A172 (cell line): ENCODE data around the gene SNRPA. TPM values are rescaled to one million over a fixed set of nuclear protein-coding genes. Genes with fewer than 3 reads are reported as not detected.

Source experiments
- DNase-seq: peaks from one replicate; pipeline ENCODE4 v3.0.0-alpha.2; 2015; ENCODE audit warnings: low spot score
- total RNA-seq: library from RNA; depleted of rRNA; stranded (reverse); fragments of >200 nt; shearing (Covaris generic); gene quantifications from 2 replicates; pipeline ENCODE4 v1.2.3, GENCODE V29; 2014; rRNA removed

The SNRPA gene
- total RNA-seq: 64.7 and 87.9 TPM in 2 replicates

DNA sequence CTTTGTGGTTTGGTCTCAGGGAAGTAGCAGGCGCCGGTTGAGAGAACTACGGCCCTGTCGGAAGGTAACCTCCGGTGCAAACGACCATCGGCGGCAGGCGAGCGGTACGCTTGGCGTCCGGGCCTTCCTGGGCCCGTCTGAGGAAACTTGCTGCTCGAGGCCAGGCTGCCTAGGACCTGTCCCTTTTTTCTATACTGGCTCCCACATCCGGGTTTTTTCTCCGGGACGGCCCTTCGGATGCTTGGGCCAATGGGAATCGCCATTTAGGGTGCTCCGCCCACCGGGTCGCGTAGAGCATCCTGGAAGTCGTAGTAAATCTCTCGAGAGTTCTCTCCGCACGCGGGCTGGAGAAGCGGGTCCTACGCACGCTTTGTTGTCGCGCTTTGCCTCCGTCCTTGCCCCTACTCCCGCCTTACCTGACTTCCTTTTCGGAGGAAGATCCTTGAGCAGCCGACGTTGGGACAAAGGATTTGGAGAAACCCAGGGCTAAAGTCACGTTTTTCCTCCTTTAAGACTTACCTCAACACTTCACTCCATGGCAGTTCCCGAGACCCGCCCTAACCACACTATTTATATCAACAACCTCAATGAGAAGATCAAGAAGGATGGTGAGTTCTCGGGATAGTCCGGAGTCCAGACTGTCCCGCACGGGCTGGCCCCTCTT is at the start of gene SNRPA:
Gene SNRPA, plus strand, starts transcription at position 330 of the 664 bp plus-strand sequence. Its CDS starts 206 bp downstream, at position 536.
- peak; percentile 98 for DNase-seq

GRCh38 chr19:40701758-40702157 is 49.2 kb upstream of the SNRPA start:
- DNase-seq: no peak

GRCh38 chr19:40702337-40703012 is 48.5 kb upstream of the SNRPA start:
- no peak for DNase-seq

DNA sequence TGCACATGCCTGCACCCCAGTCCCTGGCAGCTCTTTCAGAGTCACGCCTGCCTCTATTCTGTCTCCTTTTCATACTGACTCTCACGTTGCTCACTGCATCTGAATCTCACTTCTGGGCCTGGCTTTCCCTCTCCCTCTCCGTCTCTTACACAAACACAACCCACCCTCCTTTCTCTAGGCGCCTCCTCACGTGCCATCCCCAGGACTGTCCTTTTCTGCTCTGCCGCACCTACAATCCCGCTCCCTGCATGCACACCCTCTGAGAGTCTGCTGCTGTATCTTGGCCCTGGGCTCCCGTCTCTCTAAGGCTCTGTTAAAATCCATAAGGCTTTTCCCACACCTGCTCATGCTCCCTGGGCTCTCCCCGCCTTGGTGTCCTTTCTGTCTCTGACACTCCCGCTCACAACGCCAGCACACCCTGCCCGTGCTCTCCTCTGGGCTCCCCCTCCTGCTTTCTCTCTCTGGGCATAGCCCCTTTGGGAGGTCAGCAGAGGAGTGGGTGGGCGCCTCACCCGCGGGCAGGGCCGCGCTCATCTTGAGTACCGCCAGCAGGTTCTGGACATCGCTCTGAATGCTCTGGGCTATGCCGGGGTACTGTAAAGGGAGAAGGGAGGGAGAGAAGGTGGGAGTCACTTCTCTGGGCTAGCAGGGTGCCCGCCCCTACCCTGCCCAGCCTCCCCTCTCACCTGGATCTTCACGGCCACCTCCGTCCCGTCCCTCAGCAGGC is 47.8 kb upstream of the SNRPA start:
- no peak for DNase-seq

DNA sequence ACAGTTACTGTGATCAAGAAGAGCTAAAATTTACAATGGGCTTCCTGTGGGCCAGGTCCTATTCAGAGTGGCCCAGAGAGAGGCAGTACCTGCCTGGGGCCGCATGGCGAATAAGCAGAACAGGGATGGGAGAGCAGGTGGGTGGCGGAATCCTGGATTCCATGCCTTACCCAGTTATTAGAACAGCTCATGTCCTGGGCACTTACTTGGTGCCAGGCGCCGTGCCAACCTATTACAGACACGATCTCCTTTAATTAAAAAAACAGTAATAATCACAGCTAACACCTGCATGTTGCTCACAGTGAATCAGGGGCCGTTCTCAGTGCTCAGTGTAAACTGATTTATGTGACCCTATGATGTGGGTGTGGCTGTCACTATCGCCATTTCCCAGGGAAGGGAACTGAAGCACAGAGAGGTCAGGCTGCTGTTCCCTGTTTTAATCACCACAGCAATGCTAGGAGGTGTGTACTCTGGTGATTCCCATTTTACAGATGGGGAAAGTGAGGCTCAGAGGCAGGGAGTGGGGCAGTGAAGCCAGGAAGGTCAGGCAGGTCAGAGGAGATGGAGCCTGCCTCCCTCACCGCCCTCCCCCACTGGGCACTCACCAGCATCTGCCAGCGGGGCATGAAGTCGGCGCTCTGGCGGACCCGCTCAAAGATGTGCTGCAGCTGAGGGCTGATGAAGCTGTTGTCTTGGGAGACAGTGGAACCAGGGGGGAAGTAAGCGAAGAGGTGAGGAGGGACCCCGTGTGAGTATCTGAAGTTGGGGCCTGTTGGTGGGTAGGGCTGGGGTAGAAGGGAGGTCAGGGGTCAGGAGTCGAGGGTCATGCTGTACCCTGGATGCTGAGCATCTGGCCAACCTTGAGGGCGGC is 46.3 kb upstream of the SNRPA start:
- no peak for DNase-seq

GRCh38 chr19:40705362-40705651 is 45.7 kb upstream of the SNRPA start:
- DNase-seq: no peak

- DNase-seq: no peak
Measured at GRCh38 chr19:40705950-40706619, 44.9 kb upstream of the SNRPA start.

DNA sequence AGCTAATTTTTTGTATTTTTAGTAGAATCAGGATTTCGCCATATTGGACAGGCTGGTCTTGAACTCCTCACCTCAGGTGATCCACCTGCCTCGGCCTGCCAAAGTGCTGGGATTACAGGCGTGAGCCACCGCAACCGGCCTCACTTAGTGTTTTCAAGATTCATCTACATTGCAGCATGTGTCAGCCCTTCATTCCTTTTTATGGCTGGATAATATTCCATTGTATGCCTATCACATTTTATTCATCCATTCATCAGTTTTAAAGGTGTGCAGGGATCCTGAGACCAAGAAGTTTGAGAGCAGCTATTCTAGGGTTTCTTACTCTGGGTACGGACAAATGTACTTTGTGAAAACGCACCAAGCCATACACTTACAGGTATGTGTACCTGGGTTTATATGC is 43.4 kb upstream of the SNRPA start:
- DNase-seq: no peak

- no peak for DNase-seq
Measured at GRCh38 chr19:40709817-40710216, 41.2 kb upstream of the SNRPA start.

DNA sequence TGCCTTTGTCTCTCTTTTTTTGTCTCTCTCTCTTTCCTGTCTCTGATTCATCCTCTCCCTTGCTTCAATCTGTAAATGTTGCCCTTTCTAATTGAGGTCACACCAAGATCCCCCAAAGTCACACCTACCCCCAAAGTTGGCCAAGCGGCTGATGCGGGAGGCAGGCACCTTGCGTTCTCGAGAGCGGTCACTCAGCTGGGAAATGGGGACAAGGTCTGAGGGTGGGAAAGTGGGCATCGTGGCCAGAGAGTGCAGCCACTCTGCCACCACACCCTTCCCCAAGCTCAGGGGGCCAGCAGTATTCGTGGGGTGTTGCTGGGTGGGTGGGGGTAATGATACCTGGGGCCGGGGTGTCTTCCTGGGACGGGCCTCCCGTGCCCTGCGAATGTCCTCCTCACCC is 37.1 kb upstream of the SNRPA start:
- no peak for DNase-seq

DNA sequence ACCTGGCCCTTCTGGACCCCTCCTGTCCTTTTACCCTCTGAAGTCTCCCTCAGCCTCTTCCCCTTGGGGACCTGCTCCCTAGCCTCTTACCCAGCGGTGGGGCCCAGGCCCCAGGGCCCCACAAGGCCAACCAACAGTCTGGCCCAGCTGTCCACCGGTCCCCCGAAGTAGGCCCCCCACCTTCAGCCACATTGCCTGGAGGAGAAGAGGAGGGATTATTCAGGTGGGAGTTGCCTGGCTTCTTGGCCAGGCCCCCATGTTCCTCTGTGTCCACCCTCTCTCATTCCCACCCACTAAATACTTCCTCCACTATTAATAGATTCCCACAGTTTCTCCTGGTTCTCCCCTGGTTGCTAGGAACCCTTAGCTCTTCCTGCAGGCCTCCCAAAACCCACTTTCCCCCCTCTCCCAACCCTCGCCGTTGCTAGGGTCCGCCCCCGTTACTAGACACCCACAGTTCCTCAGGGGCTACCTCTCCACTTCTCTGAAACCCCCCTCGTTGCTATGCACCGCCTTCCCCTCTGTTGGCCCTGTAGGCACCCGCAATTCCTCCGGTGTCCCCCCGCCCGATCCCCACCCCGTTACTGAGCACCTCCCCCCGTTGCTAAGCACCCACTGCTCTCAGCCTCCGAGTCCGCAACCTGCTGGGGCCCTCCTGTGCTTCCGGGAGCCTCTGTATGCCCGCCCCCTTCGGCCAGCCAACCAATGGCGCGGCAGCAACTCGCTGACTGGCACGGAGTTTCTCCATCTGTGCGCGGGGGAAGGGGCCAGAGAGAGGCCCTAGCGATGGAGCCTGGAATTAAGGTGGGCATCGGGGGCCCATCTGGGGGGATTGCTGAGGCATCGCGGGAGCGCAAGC is 36.3 kb upstream of the SNRPA start:
- peak; percentile 93 for DNase-seq

GRCh38 chr19:40716031-40716481 is 34.9 kb upstream of the SNRPA start:
- DNase-seq: no peak

DNA sequence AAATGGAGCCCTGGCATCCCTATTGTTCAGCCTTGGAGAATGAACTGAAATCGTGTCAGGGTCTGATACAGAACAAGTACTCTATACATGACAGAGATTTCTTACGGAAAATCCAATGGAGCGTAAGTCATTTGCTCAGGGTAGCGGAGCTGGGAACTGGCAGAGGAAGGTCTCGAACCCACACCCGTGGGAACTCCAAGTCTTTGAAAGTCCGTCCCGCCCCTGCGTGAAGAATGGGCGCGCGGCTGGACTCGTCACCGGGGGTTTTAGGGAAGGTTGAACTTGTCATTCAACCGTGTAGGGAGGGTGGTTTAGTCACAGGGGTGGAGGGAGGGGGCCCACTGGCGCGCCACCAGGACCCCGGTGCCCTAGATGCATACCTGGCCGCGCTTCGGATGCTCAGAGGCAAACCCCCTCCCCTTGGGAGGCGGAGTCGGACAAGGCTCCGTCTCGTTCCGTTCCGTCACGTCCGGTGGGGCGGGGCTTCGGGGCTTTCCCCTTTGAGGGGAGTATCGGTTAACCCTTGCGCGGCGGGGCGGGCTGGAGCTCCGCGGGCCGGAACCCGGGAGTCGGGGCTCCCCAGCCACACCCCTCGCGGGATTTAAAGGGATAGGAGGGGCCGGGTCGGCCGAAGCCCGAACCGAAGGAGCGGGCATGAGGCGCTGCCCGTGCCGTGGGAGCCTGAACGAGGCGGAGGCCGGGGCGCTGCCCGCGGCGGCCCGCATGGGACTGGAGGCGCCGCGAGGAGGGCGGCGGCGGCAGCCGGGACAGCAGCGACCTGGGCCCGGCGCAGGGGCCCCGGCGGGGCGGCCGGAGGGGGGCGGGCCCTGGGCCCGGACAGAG is 34.3 kb upstream of the SNRPA start, which contains the start of the genes COQ8B and ITPKC:
Gene COQ8B, minus strand, starts transcription at position 405 of the 843 bp plus-strand sequence. CDS start 2,254 bp downstream, outside the sequence.
Gene ITPKC, plus strand, starts transcription at position 631 of the 843 bp plus-strand sequence. Its CDS starts 24 bp downstream, at position 655.
- peak; percentile 96 for DNase-seq

DNA sequence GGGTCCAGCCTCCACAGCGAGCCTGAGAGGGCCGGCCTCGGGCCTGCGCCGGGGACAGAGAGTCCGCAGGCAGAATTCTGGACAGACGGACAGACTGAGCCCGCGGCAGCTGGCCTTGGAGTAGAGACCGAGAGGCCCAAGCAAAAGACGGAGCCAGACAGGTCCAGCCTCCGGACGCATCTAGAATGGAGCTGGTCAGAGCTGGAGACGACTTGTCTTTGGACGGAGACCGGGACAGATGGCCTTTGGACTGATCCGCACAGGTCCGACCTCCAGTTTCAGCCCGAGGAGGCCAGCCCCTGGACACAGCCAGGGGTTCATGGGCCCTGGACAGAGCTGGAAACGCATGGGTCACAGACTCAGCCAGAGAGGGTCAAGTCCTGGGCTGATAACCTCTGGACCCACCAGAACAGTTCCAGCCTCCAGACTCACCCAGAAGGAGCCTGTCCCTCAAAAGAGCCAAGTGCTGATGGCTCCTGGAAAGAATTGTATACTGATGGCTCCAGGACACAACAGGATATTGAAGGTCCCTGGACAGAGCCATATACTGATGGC is 33.6 kb upstream of the SNRPA start:
- DNase-seq: no peak

DNA sequence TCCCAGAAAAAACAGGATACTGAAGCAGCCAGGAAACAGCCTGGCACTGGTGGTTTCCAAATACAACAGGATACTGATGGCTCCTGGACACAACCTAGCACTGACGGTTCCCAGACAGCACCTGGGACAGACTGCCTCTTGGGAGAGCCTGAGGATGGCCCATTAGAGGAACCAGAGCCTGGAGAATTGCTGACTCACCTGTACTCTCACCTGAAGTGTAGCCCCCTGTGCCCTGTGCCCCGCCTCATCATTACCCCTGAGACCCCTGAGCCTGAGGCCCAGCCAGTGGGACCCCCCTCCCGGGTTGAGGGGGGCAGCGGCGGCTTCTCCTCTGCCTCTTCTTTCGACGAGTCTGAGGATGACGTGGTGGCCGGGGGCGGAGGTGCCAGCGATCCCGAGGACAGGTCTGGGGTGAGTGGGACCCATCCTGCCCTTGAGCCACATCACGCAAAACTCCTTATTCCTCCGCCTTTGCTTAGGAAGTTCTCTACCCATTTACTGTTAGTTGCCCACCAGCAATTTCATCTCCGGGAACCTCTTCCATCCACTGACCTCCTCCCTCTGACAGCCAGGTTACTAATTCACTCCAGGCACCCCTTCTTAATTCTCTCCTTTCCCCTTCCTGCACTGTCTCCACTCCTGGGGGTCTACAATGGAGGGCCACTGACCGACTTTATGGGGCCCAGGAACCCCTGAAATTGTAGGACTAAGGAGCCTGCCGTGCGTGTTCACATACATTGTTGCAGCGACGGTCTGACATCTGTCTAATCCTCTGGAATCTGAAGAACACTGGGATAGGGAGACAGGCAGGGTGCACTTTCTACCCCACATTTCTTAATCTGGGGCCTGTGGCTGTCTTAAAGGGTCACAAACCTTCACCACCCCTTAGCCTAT is 32.9 kb upstream of the SNRPA start:
- DNase-seq: no peak

GRCh38 chr19:40718774-40719391 is 32.1 kb upstream of the SNRPA start:
- DNase-seq: no peak

DNA sequence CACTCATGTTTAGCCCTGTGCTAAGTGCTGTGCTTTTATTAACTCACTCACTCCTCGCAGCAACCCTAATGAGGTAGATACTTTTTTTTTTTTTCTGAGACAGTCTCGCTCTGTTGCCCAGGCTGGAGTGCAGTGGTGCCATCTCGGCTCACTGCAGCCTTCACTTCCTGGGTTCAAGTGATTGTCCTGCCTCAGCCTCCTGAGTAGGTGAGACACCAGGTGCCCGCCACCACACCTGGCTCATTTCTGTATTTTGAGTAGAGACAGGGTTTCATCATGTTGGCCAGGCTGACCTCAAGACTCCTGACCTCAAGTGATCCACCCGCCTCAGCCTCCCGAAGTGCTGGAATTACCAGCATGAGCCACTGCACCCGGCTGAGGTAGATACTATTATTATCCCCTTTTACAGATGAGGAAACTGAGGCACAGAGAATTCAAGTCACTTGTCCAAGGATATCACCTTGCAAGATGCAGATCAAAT is 31.5 kb upstream of the SNRPA start:
- DNase-seq: no peak
